IPS-NIHi7 (cell line): ENCODE data around the gene CMSS1.

ENCODE experiments used
- DNase-seq: peaks from one replicate; pipeline ENCODE4 v3.0.0; 2012; ENCODE audit warnings: mixed read lengths; ENCODE audit errors: extremely low spot score

CMSS1 gene

DNA sequence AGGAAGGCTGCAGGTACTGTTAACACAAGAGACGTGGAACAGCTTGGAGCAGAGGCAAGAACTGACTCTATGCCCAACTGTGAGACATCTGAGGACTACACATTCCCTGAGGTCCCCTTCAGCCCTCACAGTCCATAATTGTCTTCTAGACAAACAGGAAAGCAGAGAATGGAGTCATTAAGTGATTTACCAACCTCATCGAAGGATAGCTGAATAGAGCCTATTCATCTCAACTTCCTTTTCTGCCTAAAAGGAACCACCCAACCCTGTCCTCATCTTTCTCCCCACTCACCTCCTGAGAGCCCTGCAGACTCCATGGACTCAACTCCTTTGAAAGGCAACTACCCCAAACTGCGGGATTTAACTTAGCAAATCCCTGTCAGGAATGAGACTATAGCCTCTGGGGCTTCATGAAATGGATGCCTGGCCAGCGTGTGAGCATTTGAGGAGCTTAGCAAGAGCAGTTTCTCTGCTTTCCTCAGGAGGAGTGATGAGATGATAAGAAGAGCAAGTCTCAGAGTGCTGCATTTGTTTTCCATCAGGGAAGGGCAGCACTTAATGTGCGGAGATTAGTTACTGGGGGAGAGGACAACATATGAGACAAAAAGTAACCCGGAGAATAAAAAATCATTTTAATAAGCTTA, 358.1 kb downstream of the CMSS1 start:
- DNase-seq = no peak

DNA sequence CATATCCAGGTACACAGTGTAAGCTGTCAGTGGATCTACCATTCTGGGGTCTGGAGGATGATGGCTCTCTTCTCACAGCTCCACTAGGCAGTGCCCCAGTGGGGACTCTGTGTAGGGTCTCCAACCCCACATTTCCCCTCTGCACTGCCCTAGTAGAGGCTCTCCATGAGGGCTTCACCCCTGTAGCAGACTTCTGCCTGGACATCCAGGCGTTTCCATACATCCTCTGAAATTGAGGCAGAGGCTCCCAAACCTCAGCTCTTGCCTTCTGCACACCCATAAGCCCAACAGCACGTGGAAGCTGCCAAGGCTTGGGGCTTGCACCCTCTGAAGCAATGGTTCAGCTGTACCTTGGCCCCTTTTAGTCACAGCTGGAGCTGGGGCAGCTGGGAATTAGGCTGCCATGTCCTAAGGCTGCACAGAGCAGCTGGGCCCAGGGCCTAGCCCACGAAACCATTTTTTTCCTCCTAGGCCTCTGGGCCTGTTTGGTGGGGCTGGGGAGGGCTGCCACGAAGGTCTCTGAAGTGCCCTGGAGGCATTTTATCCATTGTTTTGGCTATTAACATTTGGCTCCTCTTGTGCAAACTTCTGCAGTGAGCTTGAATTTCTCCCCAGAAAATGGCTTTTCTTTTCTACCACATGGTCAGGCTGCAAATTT, 362.2 kb downstream of the CMSS1 start:
- no peak for DNase-seq

DNA sequence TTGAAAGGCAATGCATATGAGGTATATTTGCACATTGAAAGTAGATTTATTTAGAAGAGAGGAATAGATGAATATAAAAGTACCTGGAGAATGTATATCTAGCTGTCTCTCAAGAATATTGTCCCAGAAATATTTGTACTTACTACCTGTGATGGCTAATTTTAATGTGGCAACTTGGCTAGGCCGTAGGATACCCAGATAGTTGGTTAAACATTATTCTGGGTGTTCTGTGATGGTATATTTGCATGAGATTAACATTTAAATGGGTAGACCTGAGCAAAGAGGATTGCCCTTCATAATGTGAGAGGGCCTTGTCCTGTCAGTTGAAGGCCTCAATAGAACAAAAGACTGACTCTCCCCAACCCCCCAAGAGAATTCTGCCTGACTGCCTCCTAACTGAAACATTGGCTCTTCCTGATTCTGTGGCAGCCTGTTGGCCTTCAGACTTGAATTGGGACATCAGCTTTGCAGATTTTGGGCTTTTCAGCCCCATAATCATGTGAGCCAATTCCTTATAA, 366.0 kb downstream of the CMSS1 start:
- no peak for DNase-seq

DNA sequence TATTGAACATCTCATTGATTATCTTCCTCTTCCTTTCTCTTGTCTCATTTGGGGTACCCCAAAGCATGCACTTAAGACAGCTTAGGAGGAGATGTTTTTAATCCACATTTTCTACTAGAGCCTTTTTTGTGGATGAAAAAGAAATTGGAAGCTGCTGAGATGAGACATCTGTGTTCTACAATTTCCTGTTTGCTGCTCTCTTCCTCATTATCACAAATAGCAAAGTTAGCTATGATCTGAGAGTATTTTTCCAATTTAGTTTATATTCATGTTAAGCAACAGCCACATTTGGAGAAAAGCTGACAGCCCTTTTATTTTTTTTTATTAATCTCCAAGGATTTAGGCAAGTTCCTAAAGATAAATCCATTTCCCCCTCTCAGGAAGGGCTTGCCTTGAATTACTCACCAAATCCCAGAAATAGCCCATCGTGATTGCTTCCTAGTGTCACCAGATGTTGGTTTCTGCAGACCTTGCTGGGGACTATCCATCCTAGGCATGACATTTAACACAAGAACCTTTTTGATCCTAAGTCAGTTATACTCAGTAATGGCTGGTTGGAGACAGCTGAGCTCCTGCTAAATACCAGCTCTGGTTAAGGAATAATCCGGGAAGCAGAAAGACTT, 367.4 kb downstream of the CMSS1 start:
- DNase-seq = no peak

- no peak for DNase-seq
Observed at GRCh38 chr3:100185847-100186246, 368.2 kb downstream of the CMSS1 start.

DNA sequence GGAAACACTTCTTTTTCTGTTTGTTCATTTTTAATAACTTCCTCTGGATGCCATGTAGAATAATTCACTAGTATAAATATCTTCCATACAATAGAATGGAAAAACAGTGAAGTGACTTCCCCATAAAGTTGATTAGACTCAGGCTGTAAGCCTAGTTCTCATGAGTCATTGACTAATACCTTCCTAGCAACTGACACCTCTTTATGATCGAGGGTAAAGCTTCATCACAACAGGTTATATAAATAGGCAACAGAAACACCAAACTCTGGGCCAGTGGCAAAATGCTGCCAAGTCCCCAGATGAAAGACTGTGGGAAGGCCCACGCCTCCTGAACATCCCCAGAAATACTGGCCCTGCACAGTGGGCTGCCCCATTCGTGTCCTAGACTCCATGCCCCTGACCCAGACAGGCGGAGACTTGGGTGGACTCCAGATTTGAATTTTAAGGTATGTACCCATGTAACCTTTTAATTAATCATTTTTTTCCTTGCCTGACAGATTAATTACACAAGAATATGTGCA, 371.8 kb downstream of the CMSS1 start:
- DNase-seq = no peak

- DNase-seq = no peak
Observed at GRCh38 chr3:100195375-100195774, 377.7 kb downstream of the CMSS1 start.

- no peak for DNase-seq
Observed at GRCh38 chr3:100197876-100198275, 380.2 kb downstream of the CMSS1 start.

GRCh38 chr3:100198579-100199269, 381.1 kb downstream of the CMSS1 start:
- no peak for DNase-seq

GRCh38 chr3:100205171-100205570, 387.5 kb downstream of the CMSS1 start:
- no peak for DNase-seq

GRCh38 chr3:100206687-100207086, 389.0 kb downstream of the CMSS1 start:
- DNase-seq = no peak

DNA sequence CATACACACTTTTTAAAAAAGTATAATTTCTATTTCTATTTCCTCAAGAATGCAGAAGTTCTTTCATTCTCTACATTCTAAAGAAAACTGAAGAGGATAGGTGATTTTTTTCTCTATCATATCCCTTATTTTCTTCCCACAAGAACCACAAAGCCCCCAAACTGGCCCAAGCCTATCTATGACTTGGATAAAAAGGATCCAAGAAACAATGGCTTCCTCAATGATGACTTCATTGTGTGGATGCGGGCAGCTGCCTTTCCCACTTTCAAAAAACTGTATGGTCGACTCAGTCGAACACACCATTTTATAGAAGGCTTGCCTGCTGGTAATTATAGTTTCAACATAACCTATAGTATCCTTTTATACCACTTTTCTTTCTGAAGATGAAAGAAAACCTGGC, 390.2 kb downstream of the CMSS1 start:
- DNase-seq = no peak

- DNase-seq = no peak
Observed at GRCh38 chr3:100209169-100209568, 391.5 kb downstream of the CMSS1 start.

DNA sequence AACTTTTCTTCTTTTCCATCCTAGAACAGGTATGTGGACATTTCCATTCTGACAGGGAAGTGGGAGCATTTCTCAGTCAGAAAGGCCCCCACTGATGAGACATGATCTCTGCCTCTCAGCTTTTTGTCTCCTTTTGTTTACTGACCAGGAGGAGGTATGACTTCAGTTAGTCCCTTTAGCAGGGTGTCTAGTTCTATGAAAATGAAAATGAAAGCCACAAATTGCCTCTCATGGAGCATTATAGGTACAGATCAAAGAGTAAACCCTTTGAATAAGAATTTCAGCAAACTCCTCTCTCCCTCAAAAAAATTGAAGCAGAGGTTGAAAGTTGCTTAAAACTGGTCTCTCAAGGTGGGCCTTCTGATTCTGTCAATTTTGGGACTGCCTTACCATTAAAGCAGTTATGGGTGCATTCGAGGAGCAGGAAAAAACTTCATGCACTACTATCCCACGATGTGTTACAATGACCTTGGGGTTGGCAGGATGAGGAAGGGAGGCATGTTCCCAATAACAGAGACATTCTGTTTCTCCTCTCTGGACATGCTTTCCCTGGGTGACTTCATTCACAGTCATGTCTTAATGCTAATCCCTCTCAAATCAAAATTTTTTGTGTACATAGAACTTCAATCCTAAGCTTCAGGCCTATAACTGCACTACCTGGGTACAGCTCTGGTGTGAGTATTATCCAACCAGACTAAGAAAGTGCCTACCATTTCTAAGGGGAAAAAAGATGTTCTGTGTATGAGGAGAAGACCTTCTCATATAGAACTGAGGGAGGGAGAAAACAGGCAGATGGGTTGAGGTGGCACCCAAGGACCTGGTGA, 392.5 kb downstream of the CMSS1 start:
- DNase-seq = no peak

- DNase-seq = peak; percentile 39
Observed at GRCh38 chr3:100210772-100211135, 393.1 kb downstream of the CMSS1 start.

DNA sequence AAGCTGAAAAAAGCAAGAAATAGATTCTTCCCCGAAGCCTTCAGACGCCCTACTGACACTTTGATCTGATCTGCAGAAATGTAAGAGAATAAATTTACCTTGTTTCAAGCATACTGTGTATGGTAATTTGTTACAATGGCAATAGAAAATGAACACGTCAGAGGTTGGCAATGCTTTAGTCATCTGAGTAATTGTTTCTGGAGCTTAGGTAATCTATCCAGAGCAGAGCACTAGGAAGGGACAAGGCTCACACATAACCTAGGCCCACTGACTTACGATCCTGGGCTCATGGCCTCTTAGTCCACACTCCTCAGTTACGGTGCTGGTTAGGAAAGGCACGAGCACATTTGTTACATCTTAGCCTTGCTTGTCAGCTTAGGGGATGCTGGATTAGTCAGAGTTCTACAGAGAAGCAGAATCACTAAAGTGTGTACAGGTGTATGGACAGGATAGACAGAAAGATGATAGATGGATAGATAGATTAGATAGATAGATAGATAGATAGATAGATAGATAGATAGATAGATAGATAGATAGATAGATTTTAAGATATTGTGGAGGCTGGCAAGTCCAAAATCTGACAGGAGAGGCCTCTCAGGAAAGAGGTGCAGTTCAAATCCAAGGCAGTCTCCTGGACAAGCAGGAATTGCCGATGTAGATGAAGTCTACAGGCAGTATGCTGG, 396.4 kb downstream of the CMSS1 start:
- no peak for DNase-seq

DNA sequence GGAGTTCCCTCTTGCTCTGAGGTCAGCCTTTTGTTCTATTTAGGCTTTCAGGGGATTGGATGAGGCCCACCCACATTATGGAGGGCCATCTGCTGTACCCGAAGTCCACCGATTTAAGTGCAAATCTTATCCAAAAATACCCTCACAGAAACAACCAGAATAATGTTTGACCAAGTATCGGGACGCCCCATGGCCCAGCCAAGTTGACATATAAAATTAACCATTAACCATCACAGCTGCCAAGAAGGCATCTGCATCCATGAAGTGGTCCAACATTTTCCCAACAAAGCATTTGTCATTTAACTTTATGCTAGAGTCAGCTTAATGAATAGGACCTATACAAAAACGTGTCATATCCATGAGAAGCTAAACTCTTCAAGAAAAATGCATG, 396.9 kb downstream of the CMSS1 start:
- DNase-seq = no peak

- DNase-seq = no peak
Observed at GRCh38 chr3:100216713-100217112, 399.1 kb downstream of the CMSS1 start.

- no peak for DNase-seq
Observed at GRCh38 chr3:100221159-100221558, 403.5 kb downstream of the CMSS1 start.

DNA sequence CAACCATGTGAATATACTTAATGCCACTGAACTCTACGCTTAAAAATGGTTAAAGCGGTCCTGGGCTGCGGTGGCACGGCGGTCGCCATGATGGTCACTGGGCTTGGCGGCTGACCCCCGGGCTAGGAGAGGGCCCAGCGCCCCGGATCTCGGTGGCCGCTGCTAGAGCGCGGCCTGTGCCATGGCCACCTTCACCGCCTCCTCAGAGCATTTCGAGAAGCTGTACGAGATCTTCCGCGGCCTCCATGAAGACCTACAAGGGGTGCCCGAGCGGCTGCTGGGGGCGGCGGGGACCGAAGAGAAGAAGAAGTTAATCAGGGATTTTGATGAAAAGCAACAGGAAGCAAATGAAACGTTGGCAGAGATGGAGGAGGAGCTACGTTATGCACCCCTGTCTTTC, 407.5 kb downstream of the CMSS1 start:
- DNase-seq = no peak

GRCh38 chr3:100225883-100226282, 408.2 kb downstream of the CMSS1 start:
- DNase-seq = no peak
